GM18517 (cell line): ENCODE results near the gene SREK1.
A peak's percentile ranks its signal among the peaks of the same experiment; 100 is the strongest.
"Not testable (repeated sequence)": the region's sequence is repeated elsewhere in the genome, so short reads cannot be mapped to it uniquely, and the experiment has no call there.

Experiments
- ATAC-seq: cut with Tn5 transposase; IDR thresholded peaks from one replicate; pipeline ENCODE4 v1.9.1; 2021; ENCODE audit warnings: mild to moderate bottlenecking, moderate library complexity; ENCODE audit not compliant: unreplicated experiment

The SREK1 gene, protein sequence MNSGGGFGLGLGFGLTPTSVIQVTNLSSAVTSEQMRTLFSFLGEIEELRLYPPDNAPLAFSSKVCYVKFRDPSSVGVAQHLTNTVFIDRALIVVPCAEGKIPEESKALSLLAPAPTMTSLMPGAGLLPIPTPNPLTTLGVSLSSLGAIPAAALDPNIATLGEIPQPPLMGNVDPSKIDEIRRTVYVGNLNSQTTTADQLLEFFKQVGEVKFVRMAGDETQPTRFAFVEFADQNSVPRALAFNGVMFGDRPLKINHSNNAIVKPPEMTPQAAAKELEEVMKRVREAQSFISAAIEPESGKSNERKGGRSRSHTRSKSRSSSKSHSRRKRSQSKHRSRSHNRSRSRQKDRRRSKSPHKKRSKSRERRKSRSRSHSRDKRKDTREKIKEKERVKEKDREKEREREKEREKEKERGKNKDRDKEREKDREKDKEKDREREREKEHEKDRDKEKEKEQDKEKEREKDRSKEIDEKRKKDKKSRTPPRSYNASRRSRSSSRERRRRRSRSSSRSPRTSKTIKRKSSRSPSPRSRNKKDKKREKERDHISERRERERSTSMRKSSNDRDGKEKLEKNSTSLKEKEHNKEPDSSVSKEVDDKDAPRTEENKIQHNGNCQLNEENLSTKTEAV

GRCh38 chr5:66144074-66144833, at the start of gene SREK1:
TSS of gene SREK1 (plus strand) at chr5:66144300. CDS start at chr5:66144377, 77 bp downstream.
- peak; percentile 86 for ATAC-seq

GRCh38 chr5:66100851-66101250, 43.2 kb upstream of the SREK1 start:
- ATAC-seq: no peak

- ATAC-seq: no peak
Observed at GRCh38 chr5:66113160-66113559, 30.9 kb upstream of the SREK1 start.

- ATAC-seq: no peak
Observed at GRCh38 chr5:66118304-66118703, 25.8 kb upstream of the SREK1 start.

DNA sequence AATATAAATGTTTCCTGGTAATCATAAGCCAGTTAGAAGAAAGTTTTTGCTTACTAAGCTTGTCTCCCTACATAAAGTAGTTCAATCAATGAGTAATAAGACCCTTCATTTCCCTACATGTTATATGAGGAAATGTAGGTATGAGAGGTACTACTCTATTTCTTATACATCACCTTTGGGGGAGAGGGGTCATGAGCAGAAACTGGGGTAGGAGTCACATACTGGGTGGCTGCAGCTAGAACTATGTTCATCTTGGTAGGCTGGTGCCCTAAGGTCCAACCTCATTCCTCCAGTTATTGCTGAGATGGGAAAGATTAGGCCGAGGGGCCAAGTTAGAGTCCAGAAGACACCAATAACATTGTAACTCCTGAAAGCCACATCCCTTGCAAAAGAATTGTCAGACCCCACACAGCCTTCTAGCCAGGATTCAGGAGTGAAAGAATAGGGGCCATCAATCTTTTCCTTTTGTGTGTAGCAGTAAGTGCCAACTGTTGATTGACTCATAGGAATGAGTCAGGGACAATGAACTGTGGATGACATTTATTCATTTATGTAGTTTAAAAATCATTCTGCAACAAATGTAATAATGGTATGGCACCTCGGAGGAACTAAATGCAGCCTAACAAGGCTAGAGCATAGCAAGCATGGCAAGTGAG, 21.6 kb upstream of the SREK1 start:
- no peak for ATAC-seq

- ATAC-seq: no peak
Observed at GRCh38 chr5:66129144-66129543, 15.0 kb upstream of the SREK1 start.

- ATAC-seq: no peak
Observed at GRCh38 chr5:66130493-66130892, 13.6 kb upstream of the SREK1 start.

DNA sequence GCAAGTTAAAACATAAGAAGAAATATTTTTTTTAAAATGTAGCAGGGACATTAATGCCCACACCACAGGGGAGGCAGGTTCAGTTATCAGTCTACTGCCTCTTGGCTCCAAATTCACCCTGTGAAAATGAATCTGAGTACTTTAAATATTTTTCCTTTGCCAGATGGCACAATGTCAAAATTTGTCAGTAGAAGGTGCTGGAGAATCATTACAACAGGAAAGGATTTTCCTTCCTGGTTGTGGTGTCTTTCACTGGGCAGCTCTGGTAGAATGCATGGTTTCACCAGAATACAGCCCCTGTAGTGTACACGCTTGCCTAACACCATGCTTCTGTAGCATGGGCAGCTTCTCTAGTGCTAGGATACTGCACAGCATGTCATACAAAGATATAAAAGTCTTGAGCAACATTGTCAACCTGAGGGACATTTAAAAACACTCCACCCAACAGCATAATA, 9.7 kb upstream of the SREK1 start:
- ATAC-seq: no peak

DNA sequence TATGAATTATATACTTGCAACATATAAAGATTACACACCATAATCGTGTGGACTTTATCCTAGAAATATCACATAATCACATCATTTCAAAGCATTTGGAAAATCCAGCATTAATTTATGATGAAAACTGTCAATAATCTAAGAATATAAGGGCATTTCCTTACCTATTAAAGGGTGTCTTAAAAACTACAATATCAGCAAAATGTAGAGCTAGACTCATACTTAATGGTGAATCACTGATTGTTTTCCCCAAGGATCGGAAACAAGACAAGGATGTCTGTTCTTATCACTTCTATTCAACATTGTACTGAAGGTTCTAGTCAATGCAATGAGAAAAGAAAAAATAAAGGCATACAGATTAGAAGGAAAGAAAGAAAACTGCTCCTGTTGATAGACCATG, 8.0 kb upstream of the SREK1 start:
- ATAC-seq: no peak

- not testable (repeated sequence) for ATAC-seq
Observed at GRCh38 chr5:66136944-66137343, 7.2 kb upstream of the SREK1 start.

DNA sequence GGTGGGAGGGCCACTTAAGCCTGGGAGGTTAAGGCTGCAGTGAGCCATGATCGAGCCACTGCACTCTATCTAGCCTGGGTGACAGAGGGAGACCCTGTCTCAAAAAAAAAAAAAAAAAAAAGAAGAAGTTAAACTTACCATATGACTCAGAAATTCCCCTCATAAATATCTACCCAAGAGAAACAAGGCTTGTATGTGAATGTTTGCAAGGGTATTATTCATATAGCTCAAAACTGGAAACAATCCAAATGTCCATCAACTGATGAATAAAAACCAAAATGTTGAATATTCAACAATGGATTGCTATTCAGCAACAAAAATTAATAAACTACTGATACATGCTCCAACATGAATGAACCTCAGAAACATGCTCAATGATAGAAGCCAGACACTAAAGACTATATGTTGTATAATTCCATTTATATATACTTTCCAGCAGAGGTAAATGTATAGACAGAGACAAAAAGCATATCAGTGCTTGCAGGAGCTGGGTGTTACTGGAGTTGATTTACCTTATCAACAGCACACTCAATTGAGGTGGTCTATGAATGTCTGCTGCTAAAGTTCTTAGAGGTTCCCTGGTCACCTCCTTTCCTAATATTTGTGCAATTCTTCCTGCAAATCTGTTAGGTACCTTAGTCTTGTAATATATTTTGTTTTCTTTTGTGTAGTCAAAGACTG, 5.3 kb upstream of the SREK1 start:
- no peak for ATAC-seq

GRCh38 chr5:66139318-66139712, 4.8 kb upstream of the SREK1 start:
- ATAC-seq: no peak

DNA sequence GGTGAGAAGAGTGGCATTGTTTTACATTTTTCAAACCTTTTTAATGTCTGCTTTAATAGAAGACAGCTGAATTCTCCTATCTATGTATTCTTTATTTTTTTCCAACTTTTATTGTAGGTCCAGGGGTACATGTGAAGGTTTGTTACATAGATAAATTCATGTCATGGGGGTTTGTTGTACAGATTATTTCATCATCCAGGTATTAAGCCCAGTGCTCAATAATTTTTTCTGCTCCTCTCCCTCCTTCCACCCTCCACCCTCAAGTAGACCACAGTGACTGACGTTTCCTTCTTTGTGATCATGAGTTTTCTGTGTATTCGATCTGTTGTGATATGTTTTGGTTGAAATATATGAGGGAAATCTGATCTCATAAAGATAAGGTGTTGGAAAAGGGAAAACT, 1.7 kb upstream of the SREK1 start:
- ATAC-seq: no peak

- ATAC-seq: peak; percentile 37
Observed at GRCh38 chr5:66143473-66144073, 527 bp upstream of the SREK1 start.

GRCh38 chr5:66144834-66145390, 812 bp downstream of the SREK1 start:
- ATAC-seq: peak; percentile 42

DNA sequence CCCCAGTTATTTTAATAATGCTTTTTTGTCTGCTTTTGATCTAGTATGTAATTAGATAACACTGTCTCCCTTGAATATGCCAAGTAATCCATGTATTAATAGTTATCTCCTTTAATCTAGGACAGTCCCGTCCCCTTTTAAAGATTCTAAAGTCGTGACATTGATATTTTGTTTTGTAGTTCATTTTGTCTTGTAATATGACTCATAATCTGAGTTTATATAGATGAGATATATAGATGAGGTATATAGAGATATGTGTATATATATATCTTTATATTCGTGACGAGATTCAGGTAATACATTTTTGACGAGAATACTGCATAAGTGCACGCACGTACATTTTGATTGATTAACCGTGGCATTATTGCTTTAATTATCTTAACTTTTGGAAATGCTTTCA, 1.6 kb downstream of the SREK1 start:
- ATAC-seq: no peak

- ATAC-seq: no peak
Observed at GRCh38 chr5:66149950-66150349, 5.8 kb downstream of the SREK1 start.

DNA sequence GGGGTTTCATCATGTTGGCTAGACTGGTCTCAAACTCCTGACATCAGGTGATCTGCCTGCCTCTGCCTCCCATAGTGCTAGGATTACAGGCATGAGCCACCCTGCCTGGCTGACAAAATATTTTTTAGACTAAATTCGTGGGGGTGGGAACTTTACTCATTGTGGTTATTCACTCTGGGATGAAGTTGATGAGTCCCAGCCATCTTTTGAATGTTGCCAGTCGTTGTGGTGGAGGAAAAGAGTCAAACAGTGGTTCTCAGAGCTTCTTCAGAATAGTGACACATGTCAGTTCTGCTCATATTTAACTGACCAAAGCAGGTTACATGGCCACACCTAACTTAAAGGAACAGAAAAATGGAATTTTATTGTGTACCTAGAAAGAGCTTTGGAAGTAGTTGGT, 6.9 kb downstream of the SREK1 start:
- no peak for ATAC-seq

DNA sequence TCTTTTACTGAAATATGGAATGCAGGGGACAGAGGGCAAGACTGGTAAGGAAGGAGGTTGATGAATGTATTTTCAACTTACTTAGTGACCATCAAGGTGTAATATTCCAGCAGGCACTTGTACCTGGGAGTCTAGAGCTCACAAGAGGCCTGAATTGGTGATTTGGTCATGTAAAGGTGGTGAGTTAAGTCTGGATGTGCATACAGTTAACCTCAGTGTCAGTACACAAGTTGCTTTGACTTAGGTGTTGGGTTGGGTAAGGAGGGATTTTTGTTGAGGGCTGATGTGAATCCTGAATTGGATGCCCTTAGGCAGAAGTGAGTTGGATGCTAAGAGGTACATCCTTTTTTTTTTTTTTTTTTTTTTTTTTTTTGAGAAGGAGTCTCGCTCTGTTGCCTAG, 7.4 kb downstream of the SREK1 start:
- no peak for ATAC-seq

DNA sequence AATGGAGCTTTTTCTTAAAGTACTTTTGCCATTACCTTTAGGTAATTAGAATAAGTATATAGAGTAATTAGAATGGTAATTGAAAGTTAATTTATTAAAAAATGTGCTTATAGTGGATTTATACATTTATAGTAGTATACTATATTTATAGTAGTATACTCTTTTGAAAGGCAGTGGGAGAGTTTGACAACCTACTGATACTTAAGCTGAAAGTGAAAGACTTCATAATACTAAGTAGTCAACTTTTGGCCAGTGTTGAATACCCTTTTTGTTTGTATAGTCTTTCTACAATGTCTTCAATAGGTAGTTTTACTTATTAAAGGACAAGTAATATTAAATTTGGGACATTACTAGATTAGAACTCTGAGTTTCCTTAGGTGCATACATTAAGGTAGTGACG, 12.9 kb downstream of the SREK1 start:
- ATAC-seq: no peak
